ENCODE results near the gene SNORC.

DNA sequence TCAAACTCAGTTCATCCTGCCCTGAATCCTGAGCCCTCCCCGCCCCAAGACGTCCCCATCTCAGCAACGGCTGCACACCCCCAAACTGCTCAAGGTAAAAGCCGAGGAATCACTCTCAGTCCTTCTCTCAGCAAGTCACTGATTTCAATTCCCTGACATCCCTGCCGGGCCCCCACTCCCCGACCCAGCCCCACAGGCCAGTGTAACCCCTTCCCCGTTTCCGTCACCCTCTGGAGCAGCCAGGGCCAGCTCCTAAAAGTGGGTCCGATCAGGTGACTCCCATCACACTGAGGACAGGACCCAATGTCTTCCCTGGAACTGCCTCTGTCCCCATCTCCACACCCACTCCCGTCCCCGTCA lies 20.5 kb downstream of the SNORC start:
- TF ChIP-seq CTCF (IDR thresholded peaks at IDR 0.05), result no peak
- TF ChIP-seq POLR2AphosphoS5 (IDR thresholded peaks at IDR 0.05), result no peak
- no peak for TF ChIP-seq POLR2A (IDR thresholded peaks at IDR 0.05)
